Prostate gland (tissue), 2 donors: ENCODE measurements around the gene DOCK3. TPM values are rescaled to one million over a fixed set of nuclear protein-coding genes. Genes with fewer than 3 reads are reported as not detected.
"Not testable (repeated sequence)": the region's sequence is repeated elsewhere in the genome, so short reads cannot be mapped to it uniquely, and the experiment has no call there.

ENCODE experiments used
- DNase-seq: peaks from one replicate; pipeline ENCODE4 v3.0.0-alpha.2; 2019; ENCODE audit warnings: low spot score
- H3K27ac ChIP-seq, 2 donors: fragments of 200-600 bp; sonication (generic); 2 replicates each; pipeline ENCODE4 v1.5.1; 2017 to 2019
- H3K27me3 ChIP-seq: fragments of 200-600 bp; sonication (generic); replicated peaks from 2 replicates; pipeline ENCODE4 v1.5.1; 2019; ENCODE audit not compliant: insufficient read depth
- H3K36me3 ChIP-seq, 2 donors: fragments of 200-600 bp; sonication (generic); 1 replicate in 1 of 2; 2 replicates in 1 of 2; pipeline versions ENCODE4 v1.5.1 to v1.8.1; 2017 to 2019
- H3K4me1 ChIP-seq: fragments of 200-600 bp; sonication (generic); replicated peaks from 2 replicates; pipeline ENCODE4 v1.5.1; 2019
- H3K4me3 ChIP-seq, 2 donors: fragments of 200-600 bp; sonication (generic); 2 replicates each; pipeline ENCODE4 v1.5.1; 2017 to 2019
- H3K9me3 ChIP-seq: fragments of 200-600 bp; sonication (generic); 2 replicates; pipeline ENCODE4 v1.5.1; 2017
- CTCF ChIP-seq, 4 experiments: fragments of 200-600 bp in 2 of 4; fragments of 450-650 bp in 2 of 4; sonication (generic) in 2 of 4; IDR thresholded peaks; 1 replicate in 3 of 4; 2 replicates in 1 of 4; pipeline ENCODE4 v1.5.1; 2016 to 2019; ENCODE audit warnings: antibody characterized with exemption in 4 of 4, mild to moderate bottlenecking in 2 of 4, moderate library complexity in 2 of 4
- POLR2A ChIP-seq: fragments of 450-650 bp; IDR thresholded peaks from one replicate; pipeline ENCODE4 v1.6.1; 2016; ENCODE audit warnings: antibody characterized with exemption, mild to moderate bottlenecking
- POLR2AphosphoS5 ChIP-seq: sonication (generic); formaldehyde crosslinking; IDR thresholded peaks from one replicate; pipeline ENCODE4 v1.6.1; 2017; ENCODE audit warnings: antibody characterized with exemption
- WGBS: methylation state at CpG from one replicate; pipeline ENCODE4 v1.1.5; 2018; 5-methylcytosine and 5-hydroxymethylcytosine counted together
- intact Hi-C: fragments of 100-400 bp; cut with DNase I; formaldehyde crosslinking; loops from one replicate; pipeline ENCODE4 v1.14.2; 2022
- total RNA-seq, 2 donors: library from RNA; depleted of rRNA; stranded (reverse); fragments of >200 nt; gene quantifications; one replicate each; pipeline ENCODE4 v1.1.0, GENCODE V29; 2016

Gene DOCK3
- total RNA-seq, 2 donors from 2014 or later, result 0.36 to 6.3 TPM

- no peaks in the 10 kb centered on the region for H3K9me3 ChIP-seq
- H3K27ac ChIP-seq, result no peak overlapping the region
- H3K4me3 ChIP-seq, result no peak overlapping the region
- no peaks in the 10 kb centered on the region for H3K36me3 ChIP-seq
- 57% methylated on average over 4 of the region's 4 CpGs for WGBS
- no peaks in the 10 kb centered on the region for H3K27me3 ChIP-seq
- no peaks in the 10 kb centered on the region for H3K4me1 ChIP-seq
- intact Hi-C loops, result no loop called here
- no peak for DNase-seq
- TF ChIP-seq CTCF (IDR thresholded peaks at IDR 0.05), result no peak
- TF ChIP-seq POLR2AphosphoS5, result no peak
- TF ChIP-seq POLR2A, result no peak
Measured at GRCh38 chr3:51304230-51304629, 629.5 kb downstream of the DOCK3 start.

GRCh38 chr3:51306093-51306492, 631.4 kb downstream of the DOCK3 start:
- no peak for DNase-seq
- intact Hi-C loops, result no loop called here
- TF ChIP-seq POLR2A (no peak), CTCF (IDR thresholded peaks at IDR 0.05) (no peak), POLR2AphosphoS5 (no peak)
- Histone ChIP-seq H3K9me3 (no peaks in the 10 kb centered on the region), H3K4me1 (no peaks in the 10 kb centered on the region), H3K27me3 (no peaks in the 10 kb centered on the region), H3K4me3 (no peak overlapping the region), H3K36me3 (no peaks in the 10 kb centered on the region), H3K27ac (no peak overlapping the region)
- 92% methylated on average over 1 of the region's 1 CpG for WGBS

- Histone ChIP-seq H3K4me1 (no peaks in the 10 kb centered on the region), H3K9me3 (no peaks in the 10 kb centered on the region), H3K27me3 (no peaks in the 10 kb centered on the region), H3K4me3 (no peak overlapping the region), H3K27ac (no peak overlapping the region), H3K36me3 (no peaks in the 10 kb centered on the region)
- 82% methylated on average over 2 of the region's 2 CpGs for WGBS
- intact Hi-C loops, result no loop called here
- DNase-seq, result no peak
- TF ChIP-seq CTCF (IDR thresholded peaks at IDR 0.05), result no peak
Measured at GRCh38 chr3:51307458-51307857, 632.7 kb downstream of the DOCK3 start.

- H3K4me3 ChIP-seq, H3K4me1 ChIP-seq, DNase-seq, H3K27me3 ChIP-seq, H3K27ac ChIP-seq, H3K9me3 ChIP-seq, H3K36me3 ChIP-seq, intact Hi-C loops: not testable (repeated sequence)
- 76% methylated on average over 5 of the region's 5 CpGs for WGBS
Measured at GRCh38 chr3:51307945-51308607, 633.3 kb downstream of the DOCK3 start.

- intact Hi-C loops, result no loop called here
- TF ChIP-seq POLR2AphosphoS5 (no peak), CTCF (IDR thresholded peaks at IDR 0.05) (peak in 2 of 4 experiments; percentile 43)
- no peaks in the 10 kb centered on the region for H3K36me3 ChIP-seq
- H3K9me3 ChIP-seq, result no peaks in the 10 kb centered on the region
- no peak overlapping the region for H3K27ac ChIP-seq
- no peak overlapping the region for H3K4me3 ChIP-seq
- WGBS, result 50% methylated on average over 1 of the region's 1 CpG
- no peaks in the 10 kb centered on the region for H3K4me1 ChIP-seq
- H3K27me3 ChIP-seq, result no peaks in the 10 kb centered on the region
- no peak for DNase-seq
Measured at GRCh38 chr3:51311055-51311454, 636.3 kb downstream of the DOCK3 start.
